Large intestine (tissue), 3 donors: ENCODE results near the gene PIP5KL1. TPM values are rescaled to one million over a fixed set of nuclear protein-coding genes. Genes with fewer than 3 reads are reported as not detected.

Source experiments
- DNase-seq, 2 donors: peaks; one replicate each; pipeline versions ENCODE4 v3.0.0 to v3.0.0-alpha.2; 2013
- H3K27ac ChIP-seq: one replicate; pipeline ENCODE4 v1.5.1; 2013; ENCODE audit warnings: low read length
- H3K27me3 ChIP-seq: 2 replicates; pipeline ENCODE4 v1.6.1; 2013; ENCODE audit warnings: low read length; ENCODE audit not compliant: control insufficient read depth, insufficient read depth
- H3K36me3 ChIP-seq: 2 replicates; pipeline ENCODE4 v1.6.1; 2013; ENCODE audit warnings: low read length; ENCODE audit not compliant: control insufficient read depth, insufficient read depth
- H3K4me1 ChIP-seq: one replicate; pipeline ENCODE4 v1.6.1; 2013; ENCODE audit warnings: low read length; ENCODE audit not compliant: control insufficient read depth, insufficient read depth
- H3K4me3 ChIP-seq: one replicate; pipeline ENCODE4 v1.5.1; 2013; ENCODE audit warnings: low read length
- H3K9me3 ChIP-seq: one replicate; pipeline ENCODE4 v1.6.1; 2013; ENCODE audit warnings: mild to moderate bottlenecking, low read depth, low read length, moderate library complexity; ENCODE audit not compliant: control insufficient read depth
- WGBS: methylation state at CpG from one replicate; pipeline ENCODE4 v1.1.5; 2013; ENCODE audit warnings: low lambda C conversion rate; ENCODE audit not compliant: insufficient coverage; 5-methylcytosine and 5-hydroxymethylcytosine counted together
- polyA plus RNA-seq: library from polyadenylated mRNA; unstranded; fragments of 120-200 nt; gene quantifications from one replicate; pipeline ENCODE4 v1.2.1, GENCODE V29; 2013

PIP5KL1 gene
- polyA plus RNA-seq, 1 donor: 0.79 TPM

DNA sequence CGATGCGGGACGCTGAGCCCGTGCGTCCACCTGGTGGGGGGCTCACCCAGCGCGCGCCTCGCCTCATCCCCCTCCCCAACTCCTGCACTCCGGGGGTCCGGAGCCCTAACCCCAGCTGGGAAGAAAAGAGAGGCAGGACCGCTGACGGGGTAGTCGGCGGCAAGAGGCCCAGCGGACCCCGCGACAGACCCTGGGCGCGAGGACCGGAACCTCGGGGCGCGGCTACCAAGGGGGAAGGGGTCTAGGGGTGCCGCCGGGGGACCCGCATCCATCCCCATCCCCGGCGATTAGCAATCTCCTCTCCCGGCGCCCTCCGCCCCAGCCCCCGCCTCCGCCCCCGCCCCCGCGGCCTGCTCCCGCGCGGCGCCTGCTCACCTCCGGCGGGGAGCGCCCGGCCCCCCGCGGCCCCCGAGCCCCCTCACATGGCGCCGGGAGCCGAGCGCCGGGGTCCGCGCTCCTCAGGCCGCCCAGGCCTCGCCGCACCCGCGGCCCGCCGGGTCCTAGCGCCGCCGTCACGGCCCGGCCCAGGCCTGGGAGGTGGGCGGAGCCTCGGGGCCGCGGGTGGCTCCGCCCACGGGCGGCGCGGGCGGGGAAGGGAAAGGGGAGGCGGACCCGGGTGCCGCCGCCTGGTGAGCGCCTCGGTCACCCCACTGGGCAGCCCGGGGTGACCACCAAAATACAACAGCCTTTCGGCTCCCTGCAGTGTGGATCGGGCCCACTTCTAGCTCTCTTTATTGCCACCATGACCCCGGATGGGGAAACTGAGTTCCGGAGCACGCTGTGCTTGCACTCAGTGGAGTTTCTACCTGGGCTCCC, 31.2 kb downstream of the PIP5KL1 start, which contains the start of gene ST6GALNAC6:
Gene ST6GALNAC6, minus strand, starts transcription at position 476 of the 816 bp plus-strand sequence. CDS start 1,622 bp downstream, outside the sequence.
- H3K9me3 ChIP-seq: peaks cover 17% of the 10 kb centered on the region
- H3K4me3 ChIP-seq: peak within 1 kb of the TSS; percentile 72
- H3K27me3 ChIP-seq: peaks cover 16% of the 10 kb centered on the region
- no CpG with 5 or more reads among the region's 89 CpGs for WGBS
- H3K4me1 ChIP-seq: peaks cover 20% of the 10 kb centered on the region
- peak; percentile 60 to 61 for DNase-seq
- H3K36me3 ChIP-seq: peaks cover 14% of the 10 kb centered on the region
- peak within 1 kb of the TSS; percentile 71 for H3K27ac ChIP-seq

DNA sequence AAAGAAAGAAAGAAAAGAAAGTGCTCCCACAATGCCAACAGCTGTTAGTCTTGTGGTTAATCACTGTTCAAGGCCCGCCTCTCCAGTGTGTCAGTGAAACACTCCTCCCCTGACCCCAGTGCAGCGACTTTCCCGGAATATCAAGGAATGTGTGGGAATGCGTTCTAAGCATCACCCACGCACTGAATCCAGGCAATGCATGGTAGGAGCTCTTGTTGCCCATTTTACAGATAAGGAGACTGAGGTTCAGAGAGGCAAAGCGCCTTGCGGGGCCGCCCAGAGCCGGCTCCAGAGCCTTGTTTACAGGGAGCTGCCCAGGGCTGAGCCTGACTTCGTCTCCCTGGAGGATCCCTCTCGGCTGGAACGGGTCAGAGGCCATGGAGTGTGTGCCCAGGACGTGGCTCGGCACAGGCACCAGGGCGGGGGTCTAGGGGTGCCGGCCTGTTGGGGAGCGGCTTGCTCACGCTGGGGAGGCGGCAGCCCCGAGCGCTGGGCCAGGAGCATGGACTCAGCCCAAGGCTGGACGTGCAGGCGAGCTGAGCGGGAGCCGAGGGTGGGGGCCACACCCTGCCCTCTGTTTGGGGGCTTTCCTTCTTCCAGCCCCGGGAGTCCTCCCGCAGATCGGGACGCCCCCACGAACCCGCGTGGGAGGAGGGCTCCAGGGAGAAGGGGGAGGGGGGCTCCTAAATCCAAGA, 32.0 kb downstream of the PIP5KL1 start:
- H3K4me3 ChIP-seq: peak overlapping the region; percentile 72
- peaks cover 16% of the 10 kb centered on the region for H3K27me3 ChIP-seq
- peak overlapping the region; percentile 71 for H3K27ac ChIP-seq
- peaks cover 20% of the 10 kb centered on the region for H3K4me1 ChIP-seq
- peaks cover 20% of the 10 kb centered on the region for H3K36me3 ChIP-seq
- no CpG with 5 or more reads among the region's 32 CpGs for WGBS
- H3K9me3 ChIP-seq: peaks cover 20% of the 10 kb centered on the region
- DNase-seq: peak in 1 of 2 donors; percentile 44

DNA sequence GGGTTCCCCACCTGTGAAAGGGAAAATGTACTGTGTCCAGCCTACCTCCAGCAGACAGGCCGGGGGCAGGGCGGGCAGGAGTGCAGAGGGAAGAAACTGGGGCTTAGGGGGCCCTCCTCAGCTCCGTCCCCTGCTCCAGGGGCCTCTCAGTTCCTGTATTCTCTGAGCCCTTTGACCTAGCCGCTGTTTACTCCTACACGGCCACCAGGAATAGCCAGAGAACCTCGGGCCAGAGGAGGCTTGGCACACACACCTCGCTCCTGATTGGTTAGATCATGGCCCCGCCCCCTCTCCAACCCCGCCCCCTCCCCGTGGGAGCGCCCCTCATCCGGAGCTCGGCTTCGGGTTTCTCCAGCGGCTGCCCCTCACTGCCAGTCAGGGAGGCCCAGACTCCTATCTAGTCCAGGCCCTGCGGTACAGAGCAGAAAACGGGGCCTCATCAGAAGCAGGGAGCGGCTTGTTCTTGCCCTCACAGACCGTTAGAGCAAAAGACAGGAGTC, 33.3 kb downstream of the PIP5KL1 start:
- H3K27ac ChIP-seq: no peak overlapping the region
- peaks cover 20% of the 10 kb centered on the region for H3K4me1 ChIP-seq
- peaks cover 30% of the 10 kb centered on the region for H3K36me3 ChIP-seq
- H3K27me3 ChIP-seq: peaks cover 16% of the 10 kb centered on the region
- peak overlapping the region; percentile 14 for H3K4me3 ChIP-seq
- peak in 1 of 2 donors; percentile 62 for DNase-seq
- peaks cover 27% of the 10 kb centered on the region for H3K9me3 ChIP-seq
- WGBS: no CpG with 5 or more reads among the region's 19 CpGs

DNA sequence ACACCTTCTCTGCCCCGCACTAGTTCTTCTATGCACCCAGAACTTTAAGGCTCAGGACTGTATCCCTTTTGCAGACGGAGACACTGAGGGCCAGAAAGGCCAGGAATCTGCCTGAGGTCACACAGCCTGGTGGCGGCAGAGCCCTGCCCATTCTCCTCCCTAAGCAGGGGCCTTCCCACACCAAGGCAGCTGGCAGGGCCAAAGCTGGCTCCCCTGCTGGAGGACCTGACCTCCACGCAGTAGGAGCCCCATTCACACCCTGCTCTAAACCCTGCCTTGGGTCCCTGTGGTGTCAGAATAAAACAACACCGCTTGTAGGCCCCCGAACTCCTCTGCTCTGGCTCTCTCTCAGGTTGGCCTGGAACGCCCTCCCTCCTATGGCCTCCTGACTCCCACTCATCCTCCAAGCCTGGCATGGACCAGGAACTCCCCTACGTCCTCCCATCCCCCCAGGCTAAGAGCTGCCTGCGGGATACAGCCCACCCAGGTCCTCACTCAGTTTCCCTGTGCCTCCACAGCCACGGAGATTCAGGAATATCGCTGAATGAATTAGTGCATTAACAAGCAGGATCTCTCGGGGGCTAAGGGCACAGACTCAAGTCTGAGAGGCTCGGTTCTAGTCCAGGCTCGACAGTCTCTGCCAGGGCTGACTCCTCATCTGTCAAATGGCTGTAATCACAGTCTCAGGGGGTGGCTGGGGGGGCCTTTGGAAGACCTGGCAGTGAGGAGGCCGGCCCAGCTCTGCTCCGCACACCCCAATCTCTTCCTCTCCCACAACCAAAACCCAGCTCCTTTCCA, 34.0 kb downstream of the PIP5KL1 start:
- no peak for DNase-seq
- Histone ChIP-seq H3K27ac (no peak overlapping the region), H3K27me3 (peaks cover 15% of the 10 kb centered on the region), H3K36me3 (peaks cover 30% of the 10 kb centered on the region), H3K4me3 (peak overlapping the region; percentile 14), H3K4me1 (peaks cover 20% of the 10 kb centered on the region), H3K9me3 (peaks cover 29% of the 10 kb centered on the region)
- WGBS: no CpG with 5 or more reads among the region's 16 CpGs

DNA sequence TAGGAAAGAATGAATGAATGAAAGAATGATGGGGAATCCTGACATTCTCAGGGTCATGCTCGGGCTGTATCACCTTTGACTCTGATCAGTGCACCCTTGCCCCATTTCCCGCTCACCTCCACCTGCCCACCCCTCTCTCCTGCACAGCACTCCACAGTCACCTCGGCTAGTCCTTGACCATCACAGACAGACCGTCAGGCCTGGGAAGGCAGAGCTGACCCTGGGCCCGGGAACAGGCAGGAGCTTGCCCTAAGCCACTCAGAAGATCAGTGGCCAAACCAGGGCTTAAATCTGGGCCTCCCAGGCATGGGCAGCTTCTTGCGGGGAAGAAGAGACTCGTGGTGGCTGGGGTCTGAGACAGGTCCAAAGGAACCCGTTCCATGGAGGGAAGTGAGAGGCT, 34.8 kb downstream of the PIP5KL1 start:
- peaks cover 14% of the 10 kb centered on the region for H3K27me3 ChIP-seq
- H3K27ac ChIP-seq: no peak overlapping the region
- WGBS: 100% methylated on average over 1 of the region's 8 CpGs
- H3K4me3 ChIP-seq: no peak overlapping the region
- peaks cover 20% of the 10 kb centered on the region for H3K4me1 ChIP-seq
- H3K9me3 ChIP-seq: peaks cover 29% of the 10 kb centered on the region
- DNase-seq: no peak
- peaks cover 30% of the 10 kb centered on the region for H3K36me3 ChIP-seq

DNA sequence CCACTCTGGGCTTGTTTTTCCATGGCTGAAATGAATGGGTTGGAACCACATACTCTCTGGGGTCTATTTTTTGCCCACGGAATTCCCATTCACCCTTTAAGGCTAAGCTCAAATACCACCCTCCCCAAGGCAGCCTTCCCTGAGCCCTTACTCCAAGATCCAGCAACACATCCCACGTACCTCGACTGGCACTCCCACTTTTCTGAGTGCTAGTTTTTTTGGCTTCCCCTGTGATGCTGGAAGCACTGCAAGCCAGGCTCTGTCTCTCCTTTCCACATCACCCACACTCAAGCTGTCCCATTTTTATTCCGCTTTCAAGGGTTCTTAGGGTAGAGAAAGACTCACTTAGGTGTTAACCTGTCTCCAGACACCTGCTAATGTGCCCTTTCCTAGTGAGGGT, 37.2 kb downstream of the PIP5KL1 start:
- no peak overlapping the region for H3K4me3 ChIP-seq
- no peak for DNase-seq
- peaks cover 36% of the 10 kb centered on the region for H3K36me3 ChIP-seq
- WGBS: no CpG with 5 or more reads among the region's 4 CpGs
- peaks cover 9% of the 10 kb centered on the region for H3K4me1 ChIP-seq
- no peak overlapping the region for H3K27ac ChIP-seq
- H3K27me3 ChIP-seq: no peaks in the 10 kb centered on the region
- peaks cover 26% of the 10 kb centered on the region for H3K9me3 ChIP-seq

DNA sequence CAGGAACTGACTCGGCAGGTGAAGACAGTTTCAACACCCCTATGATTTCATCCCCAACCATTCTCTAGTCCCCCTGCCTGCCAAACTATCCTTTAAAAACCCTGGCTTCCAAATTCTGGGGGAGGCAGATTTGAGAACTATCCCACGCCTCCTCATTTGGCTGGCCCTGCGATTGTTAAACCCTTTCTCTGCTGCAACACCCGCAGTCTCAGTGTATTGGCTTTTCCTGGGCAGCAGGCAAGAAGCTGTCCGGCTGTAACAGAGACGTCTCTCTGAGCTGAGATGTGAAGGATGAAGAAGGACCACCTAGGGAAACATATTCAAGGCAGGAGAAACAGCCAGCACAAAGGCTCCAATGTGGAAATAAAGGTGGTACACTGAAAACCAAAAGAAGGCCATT, 37.7 kb downstream of the PIP5KL1 start:
- DNase-seq: no peak
- H3K4me1 ChIP-seq: peaks cover 9% of the 10 kb centered on the region
- 100% methylated on average over 2 of the region's 6 CpGs for WGBS
- no peaks in the 10 kb centered on the region for H3K27me3 ChIP-seq
- H3K36me3 ChIP-seq: peaks cover 37% of the 10 kb centered on the region
- no peak overlapping the region for H3K4me3 ChIP-seq
- no peak overlapping the region for H3K27ac ChIP-seq
- H3K9me3 ChIP-seq: peaks cover 25% of the 10 kb centered on the region

DNA sequence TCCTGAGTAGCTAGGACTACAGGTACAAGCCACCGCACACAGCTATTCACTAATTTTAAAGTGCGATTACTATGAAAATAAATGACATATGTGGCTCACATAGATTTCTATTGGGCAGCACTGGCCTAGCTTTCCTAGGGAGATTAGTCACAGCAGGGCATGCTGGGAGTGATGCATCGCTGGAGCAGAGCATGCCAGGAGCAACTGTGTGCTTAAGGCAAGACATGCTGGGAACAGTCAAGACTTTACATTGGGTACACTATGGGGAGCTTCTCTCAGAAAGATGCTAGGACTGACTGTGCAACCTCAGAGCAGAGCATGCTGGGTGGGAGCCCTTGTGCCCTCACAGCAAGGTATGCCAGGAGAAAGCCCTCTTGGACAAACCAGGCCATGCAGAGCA, 40.5 kb downstream of the PIP5KL1 start:
- no peaks in the 10 kb centered on the region for H3K27me3 ChIP-seq

DNA sequence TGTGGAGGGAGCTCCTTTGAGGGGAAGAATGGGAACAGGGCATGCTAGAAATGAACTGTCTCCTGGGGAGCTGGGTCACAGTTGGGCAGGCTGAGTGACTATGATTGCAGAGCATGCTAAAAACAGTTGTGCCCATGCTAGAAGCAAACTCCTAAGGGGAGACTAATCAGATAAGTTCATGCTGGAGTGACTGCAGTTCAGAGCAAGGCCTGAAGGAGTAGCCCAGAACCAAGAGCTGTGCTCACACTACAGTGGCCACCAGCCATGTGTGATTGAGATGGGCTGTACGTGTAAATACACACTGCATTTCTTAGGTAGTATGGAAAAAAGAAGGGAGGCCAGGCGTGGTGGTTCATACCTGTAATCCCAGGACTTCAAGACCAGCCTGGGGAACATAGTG, 42.8 kb downstream of the PIP5KL1 start:
- Histone ChIP-seq H3K27ac (no peak overlapping the region), H3K36me3 (peaks cover 28% of the 10 kb centered on the region), H3K4me3 (no peak overlapping the region), H3K9me3 (peaks cover 5% of the 10 kb centered on the region), H3K27me3 (no peaks in the 10 kb centered on the region), H3K4me1 (no peaks in the 10 kb centered on the region)
- no CpG with 5 or more reads among the region's 2 CpGs for WGBS
- no peak for DNase-seq

More for the DNA sequence above, 40.5 kb downstream of the PIP5KL1 start:
- Histone ChIP-seq H3K27ac (no peak overlapping the region), H3K9me3 (peaks cover 17% of the 10 kb centered on the region), H3K36me3 (peaks cover 47% of the 10 kb centered on the region), H3K4me1 (no peaks in the 10 kb centered on the region), H3K4me3 (no peak overlapping the region)
- WGBS: no CpG with 5 or more reads among the region's 3 CpGs
- DNase-seq: no peak
